ENCODE measurements around the gene NPTX2. TPM values are rescaled to one million over a fixed set of nuclear protein-coding genes. Genes with fewer than 3 reads are reported as not detected.

The NPTX2 gene
- total and polyA plus RNA-seq, 10 of the 15 experiments (the other 5 are each of a cell fraction or from before 2014, with no cell fraction given), result 0.04 TPM; not detected in 9

GRCh38 chr7:98654524-98655272 lies 37.6 kb downstream of the NPTX2 start:
- FAIRE-seq (no peak), ATAC-seq (no peak), DNase-seq (ENCODE audit: low read depth, low spot score) (no peak)
- intact Hi-C loops (cut with micrococcal nuclease; ENCODE audit: unreplicated experiment) (no loop called here), in situ Hi-C loops (cut with MboI) (no loop called here)
- TF ChIP-seq DPF2 (IDR thresholded peaks at IDR 0.05) (no peak), CBX5 (IDR thresholded peaks at IDR 0.05; ENCODE audit: low read depth) (no peak), USF1 (IDR thresholded peaks at IDR 0.05; ENCODE audit: borderline replicate concordance, extremely low read length, insufficient read depth, low read depth, low read length) (no peak), RELA (IDR thresholded peaks at IDR 0.05; ENCODE audit: borderline replicate concordance, partially characterized antibody) (no peak), TARDBP (IDR thresholded peaks at IDR 0.05; ENCODE audit: borderline replicate concordance) (no peak), NR2F1 (conservative IDR thresholded peaks at IDR 0.05) (no peak), PML (IDR thresholded peaks at IDR 0.05; ENCODE audit: low read length) (no peak), EP300 (IDR thresholded peaks at IDR 0.05; ENCODE audit: borderline replicate concordance in 1 of 2, control insufficient read depth in 1 of 2, low read depth in 2 of 2, low read length in 2 of 2) (no peak), SUPT20H (IDR thresholded peaks at IDR 0.05; ENCODE audit: borderline replicate concordance, control insufficient read depth, low read depth, low read length) (no peak), POLR2AphosphoS2 (IDR thresholded peaks at IDR 0.05; ENCODE audit: low read depth, low read length) (no peak), EED (IDR thresholded peaks at IDR 0.05; ENCODE audit: low read depth) (no peak), CBX3 (IDR thresholded peaks at IDR 0.05; ENCODE audit: borderline replicate concordance, low read depth) (no peak), SP1 (IDR thresholded peaks at IDR 0.05; ENCODE audit: low read depth, low read length) (no peak), MLLT1 (IDR thresholded peaks at IDR 0.05) (no peak)
- TF ChIP-seq, protein P1, sequence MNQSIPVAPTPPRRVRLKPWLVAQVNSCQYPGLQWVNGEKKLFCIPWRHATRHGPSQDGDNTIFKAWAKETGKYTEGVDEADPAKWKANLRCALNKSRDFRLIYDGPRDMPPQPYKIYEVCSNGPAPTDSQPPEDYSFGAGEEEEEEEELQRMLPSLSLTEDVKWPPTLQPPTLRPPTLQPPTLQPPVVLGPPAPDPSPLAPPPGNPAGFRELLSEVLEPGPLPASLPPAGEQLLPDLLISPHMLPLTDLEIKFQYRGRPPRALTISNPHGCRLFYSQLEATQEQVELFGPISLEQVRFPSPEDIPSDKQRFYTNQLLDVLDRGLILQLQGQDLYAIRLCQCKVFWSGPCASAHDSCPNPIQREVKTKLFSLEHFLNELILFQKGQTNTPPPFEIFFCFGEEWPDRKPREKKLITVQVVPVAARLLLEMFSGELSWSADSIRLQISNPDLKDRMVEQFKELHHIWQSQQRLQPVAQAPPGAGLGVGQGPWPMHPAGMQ (IDR thresholded peaks at IDR 0.05; ENCODE audit: borderline replicate concordance), result no peak
- TF ChIP-seq, protein P2, sequence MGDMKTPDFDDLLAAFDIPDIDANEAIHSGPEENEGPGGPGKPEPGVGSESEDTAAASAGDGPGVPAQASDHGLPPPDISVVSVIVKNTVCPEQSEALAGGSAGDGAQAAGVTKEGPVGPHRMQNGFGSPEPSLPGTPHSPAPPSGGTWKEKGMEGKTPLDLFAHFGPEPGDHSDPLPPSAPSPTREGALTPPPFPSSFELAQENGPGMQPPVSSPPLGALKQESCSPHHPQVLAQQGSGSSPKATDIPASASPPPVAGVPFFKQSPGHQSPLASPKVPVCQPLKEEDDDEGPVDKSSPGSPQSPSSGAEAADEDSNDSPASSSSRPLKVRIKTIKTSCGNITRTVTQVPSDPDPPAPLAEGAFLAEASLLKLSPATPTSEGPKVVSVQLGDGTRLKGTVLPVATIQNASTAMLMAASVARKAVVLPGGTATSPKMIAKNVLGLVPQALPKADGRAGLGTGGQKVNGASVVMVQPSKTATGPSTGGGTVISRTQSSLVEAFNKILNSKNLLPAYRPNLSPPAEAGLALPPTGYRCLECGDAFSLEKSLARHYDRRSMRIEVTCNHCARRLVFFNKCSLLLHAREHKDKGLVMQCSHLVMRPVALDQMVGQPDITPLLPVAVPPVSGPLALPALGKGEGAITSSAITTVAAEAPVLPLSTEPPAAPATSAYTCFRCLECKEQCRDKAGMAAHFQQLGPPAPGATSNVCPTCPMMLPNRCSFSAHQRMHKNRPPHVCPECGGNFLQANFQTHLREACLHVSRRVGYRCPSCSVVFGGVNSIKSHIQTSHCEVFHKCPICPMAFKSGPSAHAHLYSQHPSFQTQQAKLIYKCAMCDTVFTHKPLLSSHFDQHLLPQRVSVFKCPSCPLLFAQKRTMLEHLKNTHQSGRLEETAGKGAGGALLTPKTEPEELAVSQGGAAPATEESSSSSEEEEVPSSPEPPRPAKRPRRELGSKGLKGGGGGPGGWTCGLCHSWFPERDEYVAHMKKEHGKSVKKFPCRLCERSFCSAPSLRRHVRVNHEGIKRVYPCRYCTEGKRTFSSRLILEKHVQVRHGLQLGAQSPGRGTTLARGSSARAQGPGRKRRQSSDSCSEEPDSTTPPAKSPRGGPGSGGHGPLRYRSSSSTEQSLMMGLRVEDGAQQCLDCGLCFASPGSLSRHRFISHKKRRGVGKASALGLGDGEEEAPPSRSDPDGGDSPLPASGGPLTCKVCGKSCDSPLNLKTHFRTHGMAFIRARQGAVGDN (IDR thresholded peaks at IDR 0.05), result no peak
- ChIA-PET SMC1A (ENCODE audit: uncharacterized antibody, unreplicated experiment) (no interaction called here), POLR2A (no interaction called here), RAD21 (ENCODE audit: unreplicated experiment) (no interaction called here), CTCF (no interaction called here)
- no peaks in the 10 kb centered on the region for H3K27me3 ChIP-seq (replicated peaks in 1 of 2; ENCODE audit: control insufficient read depth in 2 of 2, insufficient read depth in 2 of 2, low read length in 1 of 2)
- no peak overlapping the region for H3K4me2 ChIP-seq (ENCODE audit: control insufficient read depth, insufficient read depth)
- no peaks in the 10 kb centered on the region for H4K20me1 ChIP-seq (ENCODE audit: control insufficient read depth, insufficient read depth)
- no peak overlapping the region for H3K9ac ChIP-seq (ENCODE audit: control insufficient read depth, insufficient read depth, low read length)
- H3K4me1 ChIP-seq (ENCODE audit: control insufficient read depth, insufficient read depth, low read length), result no peaks in the 10 kb centered on the region
- no TSS peak for BruUV-seq (replicated peaks)
- no peak overlapping the region for H3K27ac ChIP-seq (ENCODE audit: control insufficient read depth, insufficient read depth)
- H3K9me3 ChIP-seq (replicated peaks; ENCODE audit: control insufficient read depth, insufficient read depth, low read length), result peaks cover 2% of the 10 kb centered on the region; the same call in 2 of the 3 replicates
- no peaks in the 10 kb centered on the region for H3K79me2 ChIP-seq (ENCODE audit: control insufficient read depth, insufficient read depth, low read length)
- no peaks in the 10 kb centered on the region for H3K36me3 ChIP-seq (ENCODE audit: control insufficient read depth in 2 of 2, insufficient read depth in 2 of 2, low read length in 1 of 2)
- H3K4me3 ChIP-seq, result no peak overlapping the region
- no peak overlapping the region for H2AFZ ChIP-seq (ENCODE audit: control insufficient read depth, low read depth, low read length)
- WGBS (ENCODE audit: insufficient coverage, insufficient replicate concordance, low lambda C conversion rate, missing lambda C conversion rate), result 42% methylated on average over 3 of the region's 3 CpGs
